HL-60 (cell line): ENCODE results near the gene LAMC3.

Source experiments
- DNase-seq, 2 experiments: peaks; one replicate each; pipeline ENCODE4 v3.0.0-alpha.2; 2010 to 2020; ENCODE audit warnings: low read depth in 1 of 2, low spot score in 1 of 2
- H3K27ac ChIP-seq: fragments of 250-450 bp; sonication (Bioruptor Pico); replicated peaks from 2 replicates; pipeline ENCODE4 v1.5.1; 2020; ENCODE audit warnings: mild to moderate bottlenecking, moderate library complexity
- H3K27me3 ChIP-seq: fragments of 250-450 bp; sonication (Bioruptor Pico); 2 replicates; pipeline ENCODE4 v1.5.1; 2021; ENCODE audit warnings: mild to moderate bottlenecking, moderate library complexity; ENCODE audit not compliant: insufficient read depth, poor library complexity, severe bottlenecking
- H3K4me3 ChIP-seq: replicated peaks from 2 replicates; pipeline ENCODE4 v1.5.1; 2011; ENCODE audit warnings: mild to moderate bottlenecking, control low read depth, low read length; ENCODE audit not compliant: insufficient read depth
- GABPA ChIP-seq: IDR thresholded peaks from 2 replicates; pipeline ENCODE4 v1.6.1; 2012; ENCODE audit warnings: low read depth
- POLR2AphosphoS5 ChIP-seq: IDR thresholded peaks from 2 replicates; pipeline ENCODE4 v1.6.1; 2012; ENCODE audit warnings: low read depth
- REST ChIP-seq: IDR thresholded peaks from 2 replicates; pipeline ENCODE4 v1.6.1; 2012; ENCODE audit warnings: low read depth; ENCODE audit not compliant: insufficient replicate concordance
- SPI1 ChIP-seq: IDR thresholded peaks from 2 replicates; pipeline ENCODE4 v1.6.1; 2012; ENCODE audit warnings: low read depth, mild to moderate bottlenecking, borderline replicate concordance
- TF ChIP-seq, protein P1 (sequence below): IDR thresholded peaks from one replicate; pipeline ENCODE4 v1.5.1; 2011; ENCODE audit warnings: low read length, control low read depth, inconsistent platforms; ENCODE audit not compliant: insufficient read depth

LAMC3 gene

DNA sequence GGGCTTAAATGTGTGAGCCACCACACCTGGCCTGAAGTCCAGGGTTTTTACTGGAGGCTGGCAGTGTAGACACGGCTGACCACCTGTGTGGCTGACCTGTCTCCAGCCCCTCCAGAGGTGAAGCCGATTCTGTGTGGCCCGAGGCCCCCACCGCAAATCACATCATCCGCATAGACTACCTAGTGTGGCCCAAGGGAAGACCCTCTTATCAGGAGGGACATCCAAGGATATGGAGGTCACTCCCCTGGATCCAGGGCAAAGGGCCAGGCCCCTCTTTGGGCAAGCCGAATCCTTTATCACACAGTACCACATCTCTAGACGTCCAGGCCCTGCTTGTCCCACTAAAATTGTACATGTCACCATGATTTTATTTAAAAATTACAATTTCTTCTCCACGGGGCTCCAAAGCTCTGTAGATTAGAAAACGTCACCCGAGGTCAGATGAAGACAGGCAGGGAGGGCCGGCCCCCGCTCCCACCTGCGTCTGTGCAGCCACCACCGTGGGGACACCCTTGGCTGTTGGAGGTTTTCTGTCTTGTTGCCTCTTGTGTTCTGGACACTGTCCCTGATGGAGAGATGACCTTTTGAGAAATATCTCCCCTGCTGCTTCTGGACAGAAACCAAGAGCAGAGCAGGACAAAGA lies 20.1 kb downstream of the LAMC3 start:
- no peak for DNase-seq
- Histone ChIP-seq H3K4me3 (no peak overlapping the region), H3K27me3 (peaks cover 5% of the 10 kb centered on the region), H3K27ac (no peak overlapping the region)
- TF ChIP-seq, protein P1, sequence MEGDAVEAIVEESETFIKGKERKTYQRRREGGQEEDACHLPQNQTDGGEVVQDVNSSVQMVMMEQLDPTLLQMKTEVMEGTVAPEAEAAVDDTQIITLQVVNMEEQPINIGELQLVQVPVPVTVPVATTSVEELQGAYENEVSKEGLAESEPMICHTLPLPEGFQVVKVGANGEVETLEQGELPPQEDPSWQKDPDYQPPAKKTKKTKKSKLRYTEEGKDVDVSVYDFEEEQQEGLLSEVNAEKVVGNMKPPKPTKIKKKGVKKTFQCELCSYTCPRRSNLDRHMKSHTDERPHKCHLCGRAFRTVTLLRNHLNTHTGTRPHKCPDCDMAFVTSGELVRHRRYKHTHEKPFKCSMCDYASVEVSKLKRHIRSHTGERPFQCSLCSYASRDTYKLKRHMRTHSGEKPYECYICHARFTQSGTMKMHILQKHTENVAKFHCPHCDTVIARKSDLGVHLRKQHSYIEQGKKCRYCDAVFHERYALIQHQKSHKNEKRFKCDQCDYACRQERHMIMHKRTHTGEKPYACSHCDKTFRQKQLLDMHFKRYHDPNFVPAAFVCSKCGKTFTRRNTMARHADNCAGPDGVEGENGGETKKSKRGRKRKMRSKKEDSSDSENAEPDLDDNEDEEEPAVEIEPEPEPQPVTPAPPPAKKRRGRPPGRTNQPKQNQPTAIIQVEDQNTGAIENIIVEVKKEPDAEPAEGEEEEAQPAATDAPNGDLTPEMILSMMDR: no peak
- TF ChIP-seq POLR2AphosphoS5: no peak
- TF ChIP-seq REST: no peak
- TF ChIP-seq SPI1: no peak
- TF ChIP-seq GABPA: no peak

GRCh38 chr9:131029574-131029952 lies 20.6 kb downstream of the LAMC3 start:
- TF ChIP-seq REST: no peak
- TF ChIP-seq, protein P1: no peak
- no peak for TF ChIP-seq POLR2AphosphoS5
- no peak for TF ChIP-seq SPI1
- no peak for TF ChIP-seq GABPA
- Histone ChIP-seq H3K27me3 (peaks cover 5% of the 10 kb centered on the region), H3K4me3 (no peak overlapping the region), H3K27ac (no peak overlapping the region)
- DNase-seq: no peak

GRCh38 chr9:131030239-131031004 lies 21.4 kb downstream of the LAMC3 start:
- no peak for DNase-seq
- H3K4me3 ChIP-seq: no peak overlapping the region
- no peak overlapping the region for H3K27ac ChIP-seq
- TF ChIP-seq POLR2AphosphoS5: no peak
- TF ChIP-seq, protein P1: no peak
- no peak for TF ChIP-seq GABPA
- no peak for TF ChIP-seq SPI1
- TF ChIP-seq REST: no peak
- H3K27me3 ChIP-seq: peaks cover 5% of the 10 kb centered on the region
